ENCODE data around the gene TFAM. TPM values are rescaled to one million over a fixed set of nuclear protein-coding genes. Genes with fewer than 3 reads are reported as not detected.
A peak's percentile ranks its signal among the peaks of the same experiment; 100 is the strongest.

The TFAM gene
- total and polyA plus RNA-seq, 5 donors from 2014 or later: 30.6 to 51.2 (median 47.8) TPM

- Histone ChIP-seq H3K27me3 (ENCODE audit: control insufficient read depth, insufficient read depth, low read length) (no peaks in the 10 kb centered on the region), H3K36me3 (ENCODE audit: control insufficient read depth, insufficient read depth, low read length) (peaks cover 8% of the 10 kb centered on the region), H3K27ac (ENCODE audit: insufficient read depth, low read length, poor library complexity, severe bottlenecking) (no peak overlapping the region), H3K9me3 (ENCODE audit: control insufficient read depth in 2 of 2, low read length in 2 of 2) (no peaks in the 10 kb centered on the region), H3K4me3 (ENCODE audit: low read depth, low read length) (no peak overlapping the region), H3K4me1 (ENCODE audit: control insufficient read depth, insufficient read depth, low read length, poor library complexity, severe bottlenecking) (no peaks in the 10 kb centered on the region)
- Mint-ChIP-seq H3K9me3 (no peaks in the 10 kb centered on the region), H3K4me3 (peak overlapping the region in 1 of 4 donors; percentile 22), H3K27ac (peak overlapping the region; percentile 6 to 68 (median 27)), H3K36me3 (peaks cover 15% of the 10 kb centered on the region), H3K4me1 (peaks cover 21 to 30% (median 27%) of the 10 kb centered on the region in 4 donors), H3K27me3 (no peaks in the 10 kb centered on the region)
- DNase-seq (no peak), ATAC-seq (ENCODE audit: low read depth in 2 of 2) (no peak)
Measured at GRCh38 chr10:58360412-58361004, 24.7 kb upstream of the TFAM start.

- Mint-ChIP-seq H3K4me3 (no peak overlapping the region), H3K36me3 (peaks cover 15% of the 10 kb centered on the region), H3K27me3 (no peaks in the 10 kb centered on the region), H3K27ac (peak overlapping the region in 1 of 3 donors; percentile 10), H3K9me3 (no peaks in the 10 kb centered on the region), H3K4me1 (peaks cover 19 to 29% (median 24%) of the 10 kb centered on the region in 4 donors)
- H3K27me3 ChIP-seq (ENCODE audit: control insufficient read depth, insufficient read depth, low read length): no peaks in the 10 kb centered on the region
- DNase-seq (no peak), ATAC-seq (ENCODE audit: low read depth in 2 of 2) (no peak)
- H3K36me3 ChIP-seq (ENCODE audit: control insufficient read depth, insufficient read depth, low read length): peaks cover 8% of the 10 kb centered on the region
- no peaks in the 10 kb centered on the region for H3K4me1 ChIP-seq (ENCODE audit: control insufficient read depth, insufficient read depth, low read length, poor library complexity, severe bottlenecking)
- H3K27ac ChIP-seq (ENCODE audit: insufficient read depth, low read length, poor library complexity, severe bottlenecking): no peak overlapping the region
- H3K9me3 ChIP-seq (ENCODE audit: control insufficient read depth in 2 of 2, low read length in 2 of 2): no peaks in the 10 kb centered on the region
- H3K4me3 ChIP-seq (ENCODE audit: low read depth, low read length): no peak overlapping the region
Measured at GRCh38 chr10:58361353-58361752, 23.9 kb upstream of the TFAM start.

DNA sequence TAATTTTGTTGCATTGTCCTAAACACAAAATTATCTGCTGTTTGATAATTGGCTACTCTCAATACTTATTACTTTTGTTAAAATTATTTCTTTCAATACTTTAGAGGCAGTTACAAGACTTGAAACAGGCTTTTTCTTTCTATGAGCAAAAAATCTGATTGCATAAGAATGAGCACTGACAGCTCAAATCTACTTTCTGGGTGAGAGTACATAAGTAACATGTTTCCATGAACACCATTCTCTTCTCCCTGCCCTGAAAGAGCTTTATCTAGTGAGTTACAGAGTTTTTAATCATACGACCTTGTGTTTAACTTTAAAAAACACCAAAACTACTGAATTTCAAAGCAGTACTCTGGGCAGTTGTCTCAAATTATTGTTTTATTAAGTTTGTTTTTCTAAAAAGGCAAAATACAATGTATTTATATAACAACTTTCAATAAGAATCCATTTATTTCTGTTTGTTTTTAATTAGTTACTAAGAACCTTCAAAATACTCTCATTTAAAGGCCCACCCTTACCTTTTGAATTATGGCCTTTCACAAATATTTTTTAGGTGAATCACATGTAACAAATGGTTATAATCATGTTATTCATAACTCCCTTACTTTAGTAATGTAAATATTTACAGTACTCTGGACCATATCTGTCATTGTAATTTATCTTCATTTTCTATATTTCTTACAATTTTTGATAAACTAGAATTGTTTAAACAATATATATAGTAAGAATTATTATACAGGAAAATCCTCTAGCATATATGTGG, 23.0 kb upstream of the TFAM start:
- H3K27me3 ChIP-seq (ENCODE audit: control insufficient read depth, insufficient read depth, low read length): no peaks in the 10 kb centered on the region
- H3K9me3 ChIP-seq (ENCODE audit: control insufficient read depth in 2 of 2, low read length in 2 of 2): no peaks in the 10 kb centered on the region
- H3K27ac ChIP-seq (ENCODE audit: insufficient read depth, low read length, poor library complexity, severe bottlenecking): no peak overlapping the region
- Mint-ChIP-seq H3K4me1 (peaks cover 10 to 21% (median 18%) of the 10 kb centered on the region in 4 donors), H3K27me3 (no peaks in the 10 kb centered on the region), H3K9me3 (no peaks in the 10 kb centered on the region), H3K4me3 (no peak overlapping the region), H3K36me3 (peaks cover 15% of the 10 kb centered on the region), H3K27ac (no peak overlapping the region)
- DNase-seq (no peak), ATAC-seq (ENCODE audit: low read depth in 2 of 2) (no peak)
- peaks cover 8% of the 10 kb centered on the region for H3K36me3 ChIP-seq (ENCODE audit: control insufficient read depth, insufficient read depth, low read length)
- no peaks in the 10 kb centered on the region for H3K4me1 ChIP-seq (ENCODE audit: control insufficient read depth, insufficient read depth, low read length, poor library complexity, severe bottlenecking)
- no peak overlapping the region for H3K4me3 ChIP-seq (ENCODE audit: low read depth, low read length)

GRCh38 chr10:58367069-58367468, 18.1 kb upstream of the TFAM start:
- Mint-ChIP-seq H3K27ac (no peak overlapping the region), H3K4me3 (no peak overlapping the region), H3K27me3 (no peaks in the 10 kb centered on the region), H3K4me1 (peaks cover 0 to 2% (median 0%) of the 10 kb centered on the region in 4 donors), H3K36me3 (peaks cover 15% of the 10 kb centered on the region), H3K9me3 (no peaks in the 10 kb centered on the region)
- Histone ChIP-seq H3K4me1 (ENCODE audit: control insufficient read depth, insufficient read depth, low read length, poor library complexity, severe bottlenecking) (no peaks in the 10 kb centered on the region), H3K27me3 (ENCODE audit: control insufficient read depth, insufficient read depth, low read length) (no peaks in the 10 kb centered on the region), H3K36me3 (ENCODE audit: control insufficient read depth, insufficient read depth, low read length) (peaks cover 9% of the 10 kb centered on the region), H3K4me3 (ENCODE audit: low read depth, low read length) (no peak overlapping the region), H3K9me3 (ENCODE audit: control insufficient read depth in 2 of 2, low read length in 2 of 2) (no peaks in the 10 kb centered on the region), H3K27ac (ENCODE audit: insufficient read depth, low read length, poor library complexity, severe bottlenecking) (no peak overlapping the region)
- ATAC-seq (ENCODE audit: low read depth in 2 of 2) (no peak), DNase-seq (no peak)

- no peaks in the 10 kb centered on the region for H3K4me1 Mint-ChIP-seq
- no peak for ATAC-seq (ENCODE audit: low read depth in 2 of 2)
- H3K9me3 ChIP-seq (ENCODE audit: control insufficient read depth in 2 of 2, low read length in 2 of 2): no peaks in the 10 kb centered on the region
Measured at GRCh38 chr10:58371473-58371872, 13.7 kb upstream of the TFAM start.

GRCh38 chr10:58372607-58373441, 12.4 kb upstream of the TFAM start:
- no peaks in the 10 kb centered on the region for H3K4me1 Mint-ChIP-seq
- H3K4me1 ChIP-seq (ENCODE audit: control insufficient read depth, insufficient read depth, low read length, poor library complexity, severe bottlenecking): no peaks in the 10 kb centered on the region
- H3K36me3 ChIP-seq (ENCODE audit: control insufficient read depth, insufficient read depth, low read length): peaks cover 5% of the 10 kb centered on the region
- no peak overlapping the region for H3K27ac Mint-ChIP-seq
- no peak for DNase-seq
- H3K36me3 Mint-ChIP-seq: no peaks in the 10 kb centered on the region
- no peaks in the 10 kb centered on the region for H3K27me3 ChIP-seq (ENCODE audit: control insufficient read depth, insufficient read depth, low read length)
- no peak for ATAC-seq (ENCODE audit: low read depth in 2 of 2)
- no peaks in the 10 kb centered on the region for H3K9me3 ChIP-seq (ENCODE audit: control insufficient read depth in 2 of 2, low read length in 2 of 2)
- H3K4me3 Mint-ChIP-seq: no peak overlapping the region
- H3K27me3 Mint-ChIP-seq: no peaks in the 10 kb centered on the region
- H3K4me3 ChIP-seq (ENCODE audit: low read depth, low read length): no peak overlapping the region
- no peak overlapping the region for H3K27ac ChIP-seq (ENCODE audit: insufficient read depth, low read length, poor library complexity, severe bottlenecking)
- H3K9me3 Mint-ChIP-seq: no peaks in the 10 kb centered on the region

More at GRCh38 chr10:58371473-58371872, 13.7 kb upstream of the TFAM start:
- no peak overlapping the region for H3K27ac ChIP-seq (ENCODE audit: insufficient read depth, low read length, poor library complexity, severe bottlenecking)
- Mint-ChIP-seq H3K27ac (peak overlapping the region in 1 of 3 donors; percentile 48), H3K27me3 (no peaks in the 10 kb centered on the region), H3K4me3 (no peak overlapping the region), H3K9me3 (no peaks in the 10 kb centered on the region), H3K36me3 (no peaks in the 10 kb centered on the region)
- no peaks in the 10 kb centered on the region for H3K4me1 ChIP-seq (ENCODE audit: control insufficient read depth, insufficient read depth, low read length, poor library complexity, severe bottlenecking)
- H3K36me3 ChIP-seq (ENCODE audit: control insufficient read depth, insufficient read depth, low read length): peaks cover 5% of the 10 kb centered on the region
- no peak for DNase-seq
- H3K4me3 ChIP-seq (ENCODE audit: low read depth, low read length): no peak overlapping the region
- H3K27me3 ChIP-seq (ENCODE audit: control insufficient read depth, insufficient read depth, low read length): no peaks in the 10 kb centered on the region

DNA sequence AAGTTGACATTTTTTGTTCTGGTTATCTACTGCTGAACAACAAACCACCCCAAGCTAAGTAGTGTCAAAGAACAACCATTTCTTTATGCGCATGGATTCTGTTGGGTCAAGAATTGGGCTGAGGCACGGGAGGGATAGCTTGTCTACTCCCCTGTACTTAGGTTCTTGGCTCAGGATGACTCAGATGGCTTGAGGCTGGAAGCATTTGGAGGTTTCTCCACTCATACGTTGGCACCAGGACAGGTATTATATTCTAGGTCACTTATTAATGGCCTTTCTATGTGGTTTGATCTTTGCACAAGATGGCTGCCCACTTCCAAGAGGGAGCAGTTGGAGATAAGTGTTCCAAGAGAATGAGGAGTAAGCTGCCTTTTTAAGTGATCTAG, 11.8 kb upstream of the TFAM start:
- Mint-ChIP-seq H3K36me3 (no peaks in the 10 kb centered on the region), H3K27ac (no peak overlapping the region), H3K9me3 (no peaks in the 10 kb centered on the region), H3K4me1 (no peaks in the 10 kb centered on the region), H3K4me3 (no peak overlapping the region), H3K27me3 (no peaks in the 10 kb centered on the region)
- DNase-seq: no peak
- no peak overlapping the region for H3K27ac ChIP-seq (ENCODE audit: insufficient read depth, low read length, poor library complexity, severe bottlenecking)
- no peak for ATAC-seq (ENCODE audit: low read depth in 2 of 2)
- peaks cover 2% of the 10 kb centered on the region for H3K36me3 ChIP-seq (ENCODE audit: control insufficient read depth, insufficient read depth, low read length)
- H3K4me1 ChIP-seq (ENCODE audit: control insufficient read depth, insufficient read depth, low read length, poor library complexity, severe bottlenecking): no peaks in the 10 kb centered on the region
- H3K9me3 ChIP-seq (ENCODE audit: control insufficient read depth in 2 of 2, low read length in 2 of 2): no peaks in the 10 kb centered on the region
- H3K4me3 ChIP-seq (ENCODE audit: low read depth, low read length): no peak overlapping the region
- no peaks in the 10 kb centered on the region for H3K27me3 ChIP-seq (ENCODE audit: control insufficient read depth, insufficient read depth, low read length)
